OCI-LY1 (cell line): ENCODE measurements around the gene RET.

Source experiments
- EZH2 ChIP-seq: fragments of 200-600 bp; sonication (generic), shearing (Covaris generic); IDR thresholded peaks from 2 replicates; pipeline ENCODE4 v1.8.0; 2017; ENCODE audit warnings: borderline replicate concordance, mixed run types, mild to moderate bottlenecking, antibody characterized with exemption, low read length, moderate library complexity, mixed read lengths
- TF ChIP-seq, protein P1 (sequence below): fragments of 200-600 bp; sonication (generic), shearing (Covaris generic); IDR thresholded peaks from 2 replicates; pipeline ENCODE4 v1.5.1; 2017; ENCODE audit warnings: mild to moderate bottlenecking, antibody characterized with exemption, low read length, moderate library complexity, mixed read lengths

DNA sequence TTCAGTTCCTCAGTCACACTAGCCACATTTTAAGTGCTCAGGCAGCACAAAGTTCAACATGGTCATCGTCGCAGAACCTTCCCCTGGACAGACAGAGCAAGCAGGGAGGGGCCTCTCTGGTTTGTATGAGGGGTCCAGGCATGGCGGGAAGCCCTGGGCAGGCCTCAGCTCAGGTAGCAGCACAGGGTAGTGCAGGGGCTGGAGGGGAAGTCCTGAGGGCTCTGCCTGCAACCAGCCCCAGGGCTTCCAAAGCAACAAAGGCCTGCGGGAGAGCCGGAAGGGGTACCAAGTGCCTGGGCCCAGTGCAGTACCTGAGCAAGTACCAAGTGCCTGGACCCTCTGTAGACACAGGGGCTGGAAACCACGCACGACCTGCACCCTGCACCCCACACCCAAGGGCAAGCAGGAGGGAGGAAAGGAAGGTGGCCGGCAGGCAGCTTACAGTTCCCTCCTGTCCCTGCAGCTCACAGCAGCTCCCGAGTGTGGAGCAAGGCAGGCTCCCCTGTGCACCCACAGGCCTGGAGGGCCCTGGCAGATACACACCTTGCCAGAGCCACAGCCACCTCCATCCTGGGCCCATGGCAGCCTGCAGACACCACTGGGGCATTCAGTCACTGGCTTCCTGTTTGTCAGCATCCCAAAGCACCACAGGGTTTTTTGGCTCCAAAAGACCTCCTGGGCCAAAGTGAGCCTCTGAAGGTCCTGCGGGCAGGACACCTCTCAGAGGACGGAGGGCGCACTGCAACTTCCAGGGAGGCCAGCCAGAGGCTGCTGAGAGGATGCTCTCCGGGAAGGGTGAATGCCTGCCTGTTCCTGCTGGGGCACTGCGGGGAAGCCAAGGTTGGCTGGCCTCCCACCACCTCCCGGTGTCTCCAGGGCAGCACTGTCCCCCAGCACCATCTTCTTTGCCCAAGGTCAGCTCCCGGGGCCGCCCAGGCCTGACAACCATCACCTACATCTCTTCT is 6.5 kb upstream of the RET start:
- TF ChIP-seq, protein P1, sequence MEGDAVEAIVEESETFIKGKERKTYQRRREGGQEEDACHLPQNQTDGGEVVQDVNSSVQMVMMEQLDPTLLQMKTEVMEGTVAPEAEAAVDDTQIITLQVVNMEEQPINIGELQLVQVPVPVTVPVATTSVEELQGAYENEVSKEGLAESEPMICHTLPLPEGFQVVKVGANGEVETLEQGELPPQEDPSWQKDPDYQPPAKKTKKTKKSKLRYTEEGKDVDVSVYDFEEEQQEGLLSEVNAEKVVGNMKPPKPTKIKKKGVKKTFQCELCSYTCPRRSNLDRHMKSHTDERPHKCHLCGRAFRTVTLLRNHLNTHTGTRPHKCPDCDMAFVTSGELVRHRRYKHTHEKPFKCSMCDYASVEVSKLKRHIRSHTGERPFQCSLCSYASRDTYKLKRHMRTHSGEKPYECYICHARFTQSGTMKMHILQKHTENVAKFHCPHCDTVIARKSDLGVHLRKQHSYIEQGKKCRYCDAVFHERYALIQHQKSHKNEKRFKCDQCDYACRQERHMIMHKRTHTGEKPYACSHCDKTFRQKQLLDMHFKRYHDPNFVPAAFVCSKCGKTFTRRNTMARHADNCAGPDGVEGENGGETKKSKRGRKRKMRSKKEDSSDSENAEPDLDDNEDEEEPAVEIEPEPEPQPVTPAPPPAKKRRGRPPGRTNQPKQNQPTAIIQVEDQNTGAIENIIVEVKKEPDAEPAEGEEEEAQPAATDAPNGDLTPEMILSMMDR = no peak
- no peak for TF ChIP-seq EZH2
